ENCODE measurements around the gene AADAC. TPM values are rescaled to one million over a fixed set of nuclear protein-coding genes. Genes with fewer than 3 reads are reported as not detected.

Gene AADAC
- total and polyA plus RNA-seq, 2 of the 13 experiments (the other 11 are each of a cell fraction or from before 2014, with no cell fraction given): 0.87 to 1.5 TPM

DNA sequence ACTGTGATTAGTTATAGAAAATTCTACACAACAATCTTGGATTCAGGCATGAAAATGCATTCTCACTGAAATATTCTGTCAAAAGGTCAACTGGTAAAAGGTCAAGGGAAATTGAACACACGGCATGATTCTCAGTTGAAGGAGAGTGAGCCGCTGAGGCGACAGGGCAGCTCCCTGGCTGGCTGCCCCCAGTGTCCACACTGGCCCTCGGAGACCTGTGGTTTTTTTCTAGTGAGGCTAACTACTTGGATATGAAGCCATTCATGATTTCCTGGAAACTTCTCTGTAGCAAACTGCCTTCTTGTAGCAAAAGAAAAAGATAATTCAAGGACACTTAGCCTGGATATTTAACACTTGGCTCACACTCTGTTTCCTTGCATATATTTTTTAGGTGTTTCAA lies 43.0 kb upstream of the AADAC start (continued):
- TF ChIP-seq FOXJ3 (CRISPR knock-in tag; IDR thresholded peaks at IDR 0.05; ENCODE audit: borderline replicate concordance): peak; percentile 52; the same call in 1 of the 2 replicates
- TF ChIP-seq, protein P1, sequence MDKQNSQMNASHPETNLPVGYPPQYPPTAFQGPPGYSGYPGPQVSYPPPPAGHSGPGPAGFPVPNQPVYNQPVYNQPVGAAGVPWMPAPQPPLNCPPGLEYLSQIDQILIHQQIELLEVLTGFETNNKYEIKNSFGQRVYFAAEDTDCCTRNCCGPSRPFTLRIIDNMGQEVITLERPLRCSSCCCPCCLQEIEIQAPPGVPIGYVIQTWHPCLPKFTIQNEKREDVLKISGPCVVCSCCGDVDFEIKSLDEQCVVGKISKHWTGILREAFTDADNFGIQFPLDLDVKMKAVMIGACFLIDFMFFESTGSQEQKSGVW (CRISPR knock-in tag; IDR thresholded peaks at IDR 0.05; ENCODE audit: borderline replicate concordance): no peak
- TF ChIP-seq, protein P2, sequence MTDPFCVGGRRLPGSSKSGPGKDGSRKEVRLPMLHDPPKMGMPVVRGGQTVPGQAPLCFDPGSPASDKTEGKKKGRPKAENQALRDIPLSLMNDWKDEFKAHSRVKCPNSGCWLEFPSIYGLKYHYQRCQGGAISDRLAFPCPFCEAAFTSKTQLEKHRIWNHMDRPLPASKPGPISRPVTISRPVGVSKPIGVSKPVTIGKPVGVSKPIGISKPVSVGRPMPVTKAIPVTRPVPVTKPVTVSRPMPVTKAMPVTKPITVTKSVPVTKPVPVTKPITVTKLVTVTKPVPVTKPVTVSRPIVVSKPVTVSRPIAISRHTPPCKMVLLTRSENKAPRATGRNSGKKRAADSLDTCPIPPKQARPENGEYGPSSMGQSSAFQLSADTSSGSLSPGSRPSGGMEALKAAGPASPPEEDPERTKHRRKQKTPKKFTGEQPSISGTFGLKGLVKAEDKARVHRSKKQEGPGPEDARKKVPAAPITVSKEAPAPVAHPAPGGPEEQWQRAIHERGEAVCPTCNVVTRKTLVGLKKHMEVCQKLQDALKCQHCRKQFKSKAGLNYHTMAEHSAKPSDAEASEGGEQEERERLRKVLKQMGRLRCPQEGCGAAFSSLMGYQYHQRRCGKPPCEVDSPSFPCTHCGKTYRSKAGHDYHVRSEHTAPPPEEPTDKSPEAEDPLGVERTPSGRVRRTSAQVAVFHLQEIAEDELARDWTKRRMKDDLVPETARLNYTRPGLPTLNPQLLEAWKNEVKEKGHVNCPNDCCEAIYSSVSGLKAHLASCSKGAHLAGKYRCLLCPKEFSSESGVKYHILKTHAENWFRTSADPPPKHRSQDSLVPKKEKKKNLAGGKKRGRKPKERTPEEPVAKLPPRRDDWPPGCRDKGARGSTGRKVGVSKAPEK (CRISPR knock-in tag; IDR thresholded peaks at IDR 0.05; ENCODE audit: borderline replicate concordance): no peak
- no peak for TF ChIP-seq ELF4 (CRISPR knock-in tag; IDR thresholded peaks at IDR 0.05; ENCODE audit: borderline replicate concordance)
- TF ChIP-seq, protein P3, sequence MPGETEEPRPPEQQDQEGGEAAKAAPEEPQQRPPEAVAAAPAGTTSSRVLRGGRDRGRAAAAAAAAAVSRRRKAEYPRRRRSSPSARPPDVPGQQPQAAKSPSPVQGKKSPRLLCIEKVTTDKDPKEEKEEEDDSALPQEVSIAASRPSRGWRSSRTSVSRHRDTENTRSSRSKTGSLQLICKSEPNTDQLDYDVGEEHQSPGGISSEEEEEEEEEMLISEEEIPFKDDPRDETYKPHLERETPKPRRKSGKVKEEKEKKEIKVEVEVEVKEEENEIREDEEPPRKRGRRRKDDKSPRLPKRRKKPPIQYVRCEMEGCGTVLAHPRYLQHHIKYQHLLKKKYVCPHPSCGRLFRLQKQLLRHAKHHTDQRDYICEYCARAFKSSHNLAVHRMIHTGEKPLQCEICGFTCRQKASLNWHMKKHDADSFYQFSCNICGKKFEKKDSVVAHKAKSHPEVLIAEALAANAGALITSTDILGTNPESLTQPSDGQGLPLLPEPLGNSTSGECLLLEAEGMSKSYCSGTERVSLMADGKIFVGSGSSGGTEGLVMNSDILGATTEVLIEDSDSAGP (CRISPR knock-in tag; IDR thresholded peaks at IDR 0.05; ENCODE audit: borderline replicate concordance): 0 out of 2 replicates have a peak, but pooled peaks have one; percentile 20
- TF ChIP-seq MTF1 (CRISPR knock-in tag; IDR thresholded peaks at IDR 0.05): no peak
- TF ChIP-seq FOXK1 (CRISPR knock-in tag; IDR thresholded peaks at IDR 0.05; ENCODE audit: borderline replicate concordance, low read depth): peak; percentile 73
- TF ChIP-seq CBX5 (CRISPR knock-in tag; IDR thresholded peaks at IDR 0.05; ENCODE audit: borderline replicate concordance): 0 out of 2 replicates have a peak, but pooled peaks have one; percentile 47
- TF ChIP-seq ZMYM2 (CRISPR knock-in tag; IDR thresholded peaks at IDR 0.05): no peak
- TF ChIP-seq, protein P4, sequence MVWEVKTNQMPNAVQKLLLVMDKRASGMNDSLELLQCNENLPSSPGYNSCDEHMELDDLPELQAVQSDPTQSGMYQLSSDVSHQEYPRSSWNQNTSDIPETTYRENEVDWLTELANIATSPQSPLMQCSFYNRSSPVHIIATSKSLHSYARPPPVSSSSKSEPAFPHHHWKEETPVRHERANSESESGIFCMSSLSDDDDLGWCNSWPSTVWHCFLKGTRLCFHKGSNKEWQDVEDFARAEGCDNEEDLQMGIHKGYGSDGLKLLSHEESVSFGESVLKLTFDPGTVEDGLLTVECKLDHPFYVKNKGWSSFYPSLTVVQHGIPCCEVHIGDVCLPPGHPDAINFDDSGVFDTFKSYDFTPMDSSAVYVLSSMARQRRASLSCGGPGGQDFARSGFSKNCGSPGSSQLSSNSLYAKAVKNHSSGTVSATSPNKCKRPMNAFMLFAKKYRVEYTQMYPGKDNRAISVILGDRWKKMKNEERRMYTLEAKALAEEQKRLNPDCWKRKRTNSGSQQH (CRISPR knock-in tag; IDR thresholded peaks at IDR 0.05; ENCODE audit: low read depth): no peak
- TF ChIP-seq ZEB1 (IDR thresholded peaks at IDR 0.05; ENCODE audit: insufficient replicate concordance, low read depth): no peak
- TF ChIP-seq, protein P5, sequence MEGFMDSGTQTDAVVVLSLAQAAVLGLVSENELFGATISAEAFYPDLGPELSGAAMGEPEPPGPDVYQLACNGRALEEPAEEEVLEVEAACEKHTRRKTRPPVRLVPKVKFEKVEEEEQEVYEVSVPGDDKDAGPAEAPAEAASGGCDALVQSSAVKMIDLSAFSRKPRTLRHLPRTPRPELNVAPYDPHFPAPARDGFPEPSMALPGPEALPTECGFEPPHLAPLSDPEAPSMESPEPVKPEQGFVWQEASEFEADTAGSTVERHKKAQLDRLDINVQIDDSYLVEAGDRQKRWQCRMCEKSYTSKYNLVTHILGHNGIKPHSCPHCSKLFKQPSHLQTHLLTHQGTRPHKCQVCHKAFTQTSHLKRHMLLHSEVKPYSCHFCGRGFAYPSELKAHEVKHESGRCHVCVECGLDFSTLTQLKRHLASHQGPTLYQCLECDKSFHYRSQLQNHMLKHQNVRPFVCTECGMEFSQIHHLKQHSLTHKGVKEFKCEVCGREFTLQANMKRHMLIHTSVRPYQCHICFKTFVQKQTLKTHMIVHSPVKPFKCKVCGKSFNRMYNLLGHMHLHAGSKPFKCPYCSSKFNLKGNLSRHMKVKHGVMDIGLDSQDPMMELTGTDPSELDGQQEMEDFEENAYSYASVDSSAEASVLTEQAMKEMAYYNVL (CRISPR knock-in tag; IDR thresholded peaks at IDR 0.05; ENCODE audit: borderline replicate concordance): 0 out of 2 replicates have a peak, but pooled peaks have one; percentile 55
- TF ChIP-seq KLF16 (CRISPR knock-in tag; IDR thresholded peaks at IDR 0.05): 0 out of 4 replicates have a peak, but pooled peaks of 1 of the 2 experiments have one; percentile 26
- no peak for TF ChIP-seq NFIB (CRISPR knock-in tag; IDR thresholded peaks at IDR 0.05; ENCODE audit: borderline replicate concordance)
- TF ChIP-seq GATAD2A (CRISPR knock-in tag; IDR thresholded peaks at IDR 0.05): peak; percentile 82
- 0 out of 2 replicates have a peak, but pooled peaks have one; percentile 36 for TF ChIP-seq ISL2 (CRISPR knock-in tag; IDR thresholded peaks at IDR 0.05)
- peak; percentile 50; the same call in 1 of the 2 replicates for TF ChIP-seq ZNF670 (CRISPR knock-in tag; IDR thresholded peaks at IDR 0.05; ENCODE audit: borderline replicate concordance)
- TF ChIP-seq, protein P6, sequence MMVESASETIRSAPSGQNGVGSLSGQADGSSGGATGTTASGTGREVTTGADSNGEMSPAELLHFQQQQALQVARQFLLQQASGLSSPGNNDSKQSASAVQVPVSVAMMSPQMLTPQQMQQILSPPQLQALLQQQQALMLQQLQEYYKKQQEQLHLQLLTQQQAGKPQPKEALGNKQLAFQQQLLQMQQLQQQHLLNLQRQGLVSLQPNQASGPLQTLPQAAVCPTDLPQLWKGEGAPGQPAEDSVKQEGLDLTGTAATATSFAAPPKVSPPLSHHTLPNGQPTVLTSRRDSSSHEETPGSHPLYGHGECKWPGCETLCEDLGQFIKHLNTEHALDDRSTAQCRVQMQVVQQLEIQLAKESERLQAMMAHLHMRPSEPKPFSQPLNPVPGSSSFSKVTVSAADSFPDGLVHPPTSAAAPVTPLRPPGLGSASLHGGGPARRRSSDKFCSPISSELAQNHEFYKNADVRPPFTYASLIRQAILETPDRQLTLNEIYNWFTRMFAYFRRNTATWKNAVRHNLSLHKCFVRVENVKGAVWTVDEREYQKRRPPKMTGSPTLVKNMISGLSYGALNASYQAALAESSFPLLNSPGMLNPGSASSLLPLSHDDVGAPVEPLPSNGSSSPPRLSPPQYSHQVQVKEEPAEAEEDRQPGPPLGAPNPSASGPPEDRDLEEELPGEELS (CRISPR knock-in tag; IDR thresholded peaks at IDR 0.05): peak; percentile 62; the same call in 1 of the 2 replicates
